Erythroblast (primary cell): ENCODE measurements around the gene APLNR.
"Not testable (repeated sequence)": the region's sequence is repeated elsewhere in the genome, so short reads cannot be mapped to it uniquely, and the experiment has no call there.

ENCODE experiments used
- DNase-seq, 2 experiments: peaks; one replicate each; lab custom pipeline; 2025; lab: John Stamatoyannopoulos, UW
- GATA1 ChIP-seq: IDR thresholded peaks from 2 replicates; pipeline ENCODE4 v1.6.1; 2011; ENCODE audit warnings: low read depth, mild to moderate bottlenecking, control low read depth, low read length, moderate library complexity
- POLR2A ChIP-seq: IDR thresholded peaks from 2 replicates; pipeline ENCODE4 v1.6.1; 2011; ENCODE audit warnings: mild to moderate bottlenecking, low read length

Gene APLNR

GRCh38 chr11:57237204-57237681 lies at the start of gene APLNR:
Gene APLNR, minus strand, starts transcription at chr11:57237250. Its CDS starts 246 bp downstream, at chr11:57237004.
- TF ChIP-seq POLR2A (peak; percentile 46), GATA1 (no peak)
- peak; percentile 90 to 97 for DNase-seq

GRCh38 chr11:57283231-57283990 lies 46.4 kb upstream of the APLNR start:
- no peak for TF ChIP-seq GATA1
- no peak for TF ChIP-seq POLR2A
- no peak for DNase-seq

- not testable (repeated sequence) for DNase-seq
These were observed 44.5 kb upstream of the APLNR start for GRCh38 chr11:57281546-57281945.

- no peak for DNase-seq
- TF ChIP-seq GATA1: no peak
- TF ChIP-seq POLR2A: no peak
These were observed 42.1 kb upstream of the APLNR start for GRCh38 chr11:57279116-57279515.

GRCh38 chr11:57278721-57279095 lies 41.7 kb upstream of the APLNR start:
- DNase-seq: no peak

GRCh38 chr11:57277845-57278720 lies 41.0 kb upstream of the APLNR start:
- DNase-seq: peak; percentile 45 to 64
- TF ChIP-seq POLR2A (no peak), GATA1 (no peak)

More at GRCh38 chr11:57278721-57279095, 41.7 kb upstream of the APLNR start:
- TF ChIP-seq GATA1 (no peak), POLR2A (no peak)

GRCh38 chr11:57276971-57277675 lies 40.1 kb upstream of the APLNR start:
- TF ChIP-seq GATA1 (no peak), POLR2A (no peak)
- DNase-seq: no peak

GRCh38 chr11:57276169-57276970 lies 39.3 kb upstream of the APLNR start:
- TF ChIP-seq POLR2A: no peak
- no peak for TF ChIP-seq GATA1
- DNase-seq: no peak

GRCh38 chr11:57275582-57275981 lies 38.5 kb upstream of the APLNR start:
- DNase-seq: no peak
- TF ChIP-seq POLR2A (no peak), GATA1 (no peak)

- TF ChIP-seq GATA1 (no peak), POLR2A (no peak)
- no peak for DNase-seq
These were observed 38.0 kb upstream of the APLNR start for GRCh38 chr11:57274904-57275498.

- no peak for DNase-seq
- TF ChIP-seq POLR2A (no peak), GATA1 (no peak)
These were observed 36.5 kb upstream of the APLNR start for GRCh38 chr11:57273448-57274058.

- no peak for TF ChIP-seq GATA1
- TF ChIP-seq POLR2A: no peak
- DNase-seq: no peak
These were observed 32.5 kb upstream of the APLNR start for GRCh38 chr11:57269571-57270021.
